Erythroblast (primary cell): ENCODE measurements around the gene EYA3.

ENCODE experiments used
- GATA1 ChIP-seq: IDR thresholded peaks from 2 replicates; pipeline ENCODE4 v1.6.1; 2011; ENCODE audit warnings: low read depth, mild to moderate bottlenecking, control low read depth, low read length, moderate library complexity
- POLR2A ChIP-seq: IDR thresholded peaks from 2 replicates; pipeline ENCODE4 v1.6.1; 2011; ENCODE audit warnings: mild to moderate bottlenecking, low read length

GRCh38 chr1:28031173-28031572 is 57.2 kb downstream of the EYA3 start:
- TF ChIP-seq GATA1 (no peak), POLR2A (no peak)
